H1 (cell line): ENCODE results near the gene CLDN16. TPM values are rescaled to one million over a fixed set of nuclear protein-coding genes. Genes with fewer than 3 reads are reported as not detected.
A peak's percentile ranks its signal among the peaks of the same experiment; 100 is the strongest.

ENCODE experiments used
- CTCF ChIA-PET: fragments of 300-600 bp; sonication (Branson Sonifier 250); formaldehyde crosslinking; loops from one replicate; lab custom pipeline; 2021; ENCODE audit not compliant: partially characterized antibody; lab: Charles Lee
- POLR2A ChIA-PET: fragments of 300-600 bp; sonication (Branson Sonifier 250); formaldehyde crosslinking; loops from one replicate; lab custom pipeline; 2021; ENCODE audit warnings: inconsistent platforms; ENCODE audit not compliant: partially characterized antibody; lab: Charles Lee
- DNase-seq, 2 experiments: peaks; one replicate each; pipeline versions ENCODE4 v3.0.0 to v3.0.0-alpha.2; 2010 to 2022; ENCODE audit warnings: low spot score in 2 of 2, low read depth in 1 of 2, mixed read lengths in 1 of 2
- FAIRE-seq: peaks from 2 replicates; lab custom pipeline; 2011; peaks lifted over from hg19 to GRCh38; lab: Jason Lieb, UNC
- H2AFZ ChIP-seq: 2 replicates; pipeline ENCODE4 v1.8.1; 2012; ENCODE audit warnings: low read length, inconsistent platforms
- H2AK5ac ChIP-seq: 2 replicates; pipeline ENCODE4 v1.6.1; 2013; ENCODE audit warnings: low read depth, low read length
- H2BK120ac ChIP-seq: replicated peaks from 2 replicates; pipeline ENCODE3; 2013; ENCODE audit warnings: low read depth, low read length, inconsistent platforms
- H2BK12ac ChIP-seq: 2 replicates; pipeline ENCODE4 v1.6.1; 2013; ENCODE audit warnings: low read depth, low read length
- H2BK15ac ChIP-seq: 2 replicates; pipeline ENCODE4 v1.6.1; 2013; ENCODE audit warnings: low read length
- H2BK20ac ChIP-seq: 2 replicates; pipeline ENCODE4 v1.6.1; 2013; ENCODE audit warnings: low read length
- H2BK5ac ChIP-seq: 2 replicates; pipeline ENCODE4 v1.6.1; 2013; ENCODE audit warnings: low read depth, low read length
- H3K14ac ChIP-seq: 2 replicates; pipeline ENCODE4 v1.6.1; 2013; ENCODE audit warnings: inconsistent platforms; ENCODE audit not compliant: insufficient read length
- H3K18ac ChIP-seq: 2 replicates; pipeline ENCODE4 v1.6.1; 2013; ENCODE audit warnings: low read length; ENCODE audit errors: extremely low read depth
- H3K23ac ChIP-seq: 2 replicates; pipeline ENCODE4 v1.6.1; 2013; ENCODE audit warnings: inconsistent platforms; ENCODE audit not compliant: insufficient read length
- H3K23me2 ChIP-seq: 2 replicates; pipeline ENCODE4 v1.6.1; 2013; ENCODE audit warnings: low read depth, low read length
- H3K27ac ChIP-seq: 2 replicates; pipeline ENCODE4 v1.6.1; 2011; ENCODE audit warnings: low read depth, low read length, inconsistent platforms
- H3K27me3 ChIP-seq, 4 experiments: replicated peaks in 1 of 4; 1 replicate in 1 of 4; 2 replicates in 3 of 4; pipeline versions ENCODE4 v1.6.1 to v1.8.1; 2011 to 2013; ENCODE audit warnings: low read length in 3 of 4, mild to moderate bottlenecking in 3 of 4, inconsistent platforms in 2 of 4, mixed read lengths in 2 of 4, moderate library complexity in 1 of 4; ENCODE audit not compliant: control insufficient read depth in 3 of 4, insufficient read depth in 3 of 4; ENCODE audit errors: extremely low read depth in 1 of 4
- H3K36me3 ChIP-seq, 4 experiments: 2 replicates each; pipeline versions ENCODE4 v1.6.1 to v1.8.1; 2011 to 2013; ENCODE audit warnings: mild to moderate bottlenecking in 4 of 4, low read length in 3 of 4, moderate library complexity in 2 of 4, control low read depth in 1 of 4, inconsistent platforms in 1 of 4; ENCODE audit not compliant: insufficient read depth in 4 of 4, control insufficient read depth in 2 of 4
- H3K4ac ChIP-seq: replicated peaks from 2 replicates; pipeline ENCODE3; 2013; ENCODE audit warnings: low read length, low read depth, mixed read lengths, inconsistent platforms; ENCODE audit not compliant: insufficient read length
- H3K4me1 ChIP-seq, 4 experiments: replicated peaks in 1 of 4; 1 replicate in 1 of 4; 2 replicates in 3 of 4; pipeline versions ENCODE4 v1.6.1 to v1.8.1; 2011 to 2013; ENCODE audit warnings: low read length in 3 of 4, inconsistent platforms in 2 of 4, mixed read lengths in 1 of 4; ENCODE audit not compliant: insufficient read depth in 4 of 4, control insufficient read depth in 3 of 4
- H3K4me2 ChIP-seq, 2 experiments: 2 replicates each; pipeline versions ENCODE4 v1.6.1 to v1.8.1; 2011 to 2013; ENCODE audit warnings: low read depth in 2 of 2, low read length in 2 of 2, control low read depth in 1 of 2, inconsistent platforms in 1 of 2, mild to moderate bottlenecking in 1 of 2; ENCODE audit not compliant: insufficient read depth in 1 of 2
- H3K4me3 ChIP-seq, 4 experiments: fragments of 200-600, 300-600 bp in 1 of 4; sonication (generic), shearing (Covaris generic), sonication (Bioruptor Twin) in 1 of 4; 2 replicates each; pipeline versions ENCODE4 v1.5.1 to v1.8.1; 2011 to 2016; ENCODE audit warnings: low read length in 4 of 4, low read depth in 3 of 4, control low read depth in 2 of 4, inconsistent platforms in 2 of 4, mild to moderate bottlenecking in 2 of 4, mixed read lengths in 1 of 4, moderate library complexity in 1 of 4; ENCODE audit not compliant: insufficient read depth in 2 of 4; ENCODE audit errors: extremely low read depth in 1 of 4
- H3K56ac ChIP-seq: replicated peaks from 2 replicates; pipeline ENCODE3; 2013; ENCODE audit warnings: low read depth, mild to moderate bottlenecking, mixed read lengths, low read length, inconsistent platforms; ENCODE audit not compliant: insufficient read length
- H3K79me1 ChIP-seq: 2 replicates; pipeline ENCODE4 v1.6.1; 2013; ENCODE audit warnings: low read depth, low read length, control low read depth
- H3K79me2 ChIP-seq, 2 experiments: 2 replicates each; pipeline versions ENCODE4 v1.6.1 to v1.8.1; 2012 to 2013; ENCODE audit warnings: low read length in 2 of 2, mild to moderate bottlenecking in 2 of 2, inconsistent platforms in 1 of 2; ENCODE audit not compliant: insufficient read depth in 2 of 2, control insufficient read depth in 1 of 2
- H3K9ac ChIP-seq, 4 experiments: replicated peaks in 1 of 4; 1 replicate in 1 of 4; 2 replicates in 3 of 4; pipeline versions ENCODE4 v1.6.1 to v1.8.1; 2011 to 2013; ENCODE audit warnings: low read depth in 3 of 4, low read length in 3 of 4, control low read depth in 2 of 4, mild to moderate bottlenecking in 2 of 4, moderate library complexity in 2 of 4, inconsistent platforms in 1 of 4; ENCODE audit errors: extremely low read depth in 1 of 4
- H3K9me3 ChIP-seq, 2 experiments: 2 replicates each; pipeline versions ENCODE4 v1.6.1 to v1.8.1; 2012 to 2013; ENCODE audit warnings: mild to moderate bottlenecking in 2 of 2, moderate library complexity in 2 of 2, control low read depth in 1 of 2, inconsistent platforms in 1 of 2, low read depth in 1 of 2, low read length in 1 of 2, mixed read lengths in 1 of 2; ENCODE audit not compliant: insufficient read depth in 2 of 2
- H4K20me1 ChIP-seq, 2 experiments: replicated peaks in 1 of 2; 2 replicates each; pipeline versions ENCODE3 to v1.8.1; 2011 to 2013; ENCODE audit warnings: inconsistent platforms in 2 of 2, low read length in 2 of 2, mild to moderate bottlenecking in 1 of 2; ENCODE audit not compliant: insufficient read depth in 2 of 2, control insufficient read depth in 1 of 2
- H4K5ac ChIP-seq: 2 replicates; pipeline ENCODE4 v1.6.1; 2013; ENCODE audit warnings: low read length, low read depth, mixed read lengths, inconsistent platforms; ENCODE audit not compliant: insufficient read length
- H4K8ac ChIP-seq: 2 replicates; pipeline ENCODE4 v1.8.0; 2013; ENCODE audit warnings: mild to moderate bottlenecking, moderate library complexity, low read length, inconsistent platforms; ENCODE audit not compliant: insufficient read depth; ENCODE audit errors: extremely low read depth
- H4K91ac ChIP-seq: replicated peaks from 2 replicates; pipeline ENCODE3; 2013; ENCODE audit warnings: low read length, mixed read lengths, inconsistent platforms; ENCODE audit not compliant: insufficient read length
- CEBPB ChIP-seq: IDR thresholded peaks from 2 replicates; pipeline ENCODE4 v1.6.1; 2012; ENCODE audit warnings: low read depth, low read length
- WGBS, 2 experiments: shearing (Covaris generic) in 1 of 2; methylation state at CpG; one replicate each; pipeline versions ENCODE4 v1.1.6 to v1.1.7; 2013 to 2015; ENCODE audit warnings: low lambda C conversion rate in 2 of 2, mixed read lengths in 2 of 2, inconsistent platforms in 1 of 2, low coverage in 1 of 2, missing lambda C conversion rate in 1 of 2; ENCODE audit not compliant: insufficient replicate concordance in 2 of 2, insufficient coverage in 1 of 2, insufficient read length in 1 of 2; ENCODE audit errors: extremely low coverage in 1 of 2, missing lambda C conversion rate in 1 of 2; 5-methylcytosine and 5-hydroxymethylcytosine counted together
- polyA plus RNA-seq, 7 experiments: library from polyadenylated mRNA; depleted of rRNA in 3 of 7; stranded (reverse) in 5 of 7; unstranded in 2 of 7; fragments of >200 nt in 5 of 7; fragments of 200-250 nt in 2 of 7; gene quantifications; 1 replicate in 5 of 7; 2 replicates in 1 of 7; 4 replicates in 1 of 7; pipeline versions ENCODE4 v1.2.1 to v1.2.3, GENCODE V29; 2011 to 2013; ENCODE audit warnings: missing spikeins in 2 of 7, mixed read lengths in 2 of 7
- total RNA-seq: library from RNA; stranded (reverse); fragmentation: NEBNext Ultra II Directional; extraction: Animal tissue kit (Norgen Biotek cat#: 25700); gene quantifications from 2 replicates; pipeline ENCODE4 v1.2.1, GENCODE V29; 2021

CLDN16 gene
- total and polyA plus RNA-seq, 2 of the 8 experiments (the other 6 are each of a cell fraction or from before 2014, with no cell fraction given), result not detected

DNA sequence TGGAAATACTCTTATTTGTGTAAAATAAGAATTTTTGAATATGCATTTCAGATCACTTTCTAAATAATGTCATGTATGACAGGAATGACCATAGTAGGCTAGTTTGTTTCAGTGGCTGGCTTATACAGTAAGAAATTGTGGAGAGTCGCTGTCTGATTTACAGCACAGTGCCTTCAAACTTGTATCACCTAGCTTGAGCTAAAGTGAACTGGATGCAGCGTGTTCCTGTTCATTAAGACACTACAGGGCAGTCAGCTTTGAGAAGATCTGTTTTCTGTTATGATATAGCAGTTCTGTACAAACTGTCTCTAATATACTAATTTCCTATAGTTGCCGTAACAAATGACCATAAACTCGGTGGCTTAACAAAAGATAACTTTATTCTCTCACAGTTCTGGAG is 9.9 kb downstream of the CLDN16 start:
- ChIA-PET POLR2A (interaction anchor here (0.6 kb wide), 1 partner anchor 414 kb away, joined by 3 read pairs; no protein-coding TSS in a partner anchor), CTCF (interaction anchor here (0.8 to 1.8 kb wide), 4 partner anchors 11 to 173 kb away, joined by 3 to 6 read pairs (median 4); no protein-coding TSS in a partner anchor)
- Histone ChIP-seq H3K4me3 (no peak overlapping the region), H2AK5ac (no peak overlapping the region), H3K23me2 (no peaks in the 10 kb centered on the region), H3K36me3 (no peaks in the 10 kb centered on the region), H3K18ac (no peak overlapping the region), H2BK12ac (no peak overlapping the region), H3K56ac (no peak overlapping the region), H2AFZ (0 out of 2 replicates have a peak overlapping the region, but pooled peaks have one; percentile 33), H2BK15ac (no peak overlapping the region), H3K27me3 (no peaks in the 10 kb centered on the region), H2BK5ac (no peak overlapping the region), H4K20me1 (no peaks in the 10 kb centered on the region), H3K79me2 (no peaks in the 10 kb centered on the region), H3K14ac (no peak overlapping the region), H3K27ac (no peak overlapping the region), H3K4me2 (no peak overlapping the region), H4K5ac (no peak overlapping the region), H2BK20ac (no peak overlapping the region), H3K79me1 (no peaks in the 10 kb centered on the region), H3K23ac (no peak overlapping the region), H3K9ac (no peak overlapping the region), H3K9me3 (no peaks in the 10 kb centered on the region), H4K8ac (no peak overlapping the region), H3K4me1 (no peaks in the 10 kb centered on the region), H3K4ac (no peak overlapping the region), H2BK120ac (no peak overlapping the region), H4K91ac (no peak overlapping the region)
- TF ChIP-seq CEBPB, result no peak
- DNase-seq (no peak), FAIRE-seq (no peak)
- WGBS, 2 experiments, result 89% methylated on average over 4 of the region's 4 CpGs; no CpG with 5 or more reads in 1 of the 2 experiments
